Measurements from ENCODE around the gene PTPRR.
"Not testable (repeated sequence)": the region's sequence is repeated elsewhere in the genome, so short reads cannot be mapped to it uniquely, and the experiment has no call there.

The PTPRR gene

DNA sequence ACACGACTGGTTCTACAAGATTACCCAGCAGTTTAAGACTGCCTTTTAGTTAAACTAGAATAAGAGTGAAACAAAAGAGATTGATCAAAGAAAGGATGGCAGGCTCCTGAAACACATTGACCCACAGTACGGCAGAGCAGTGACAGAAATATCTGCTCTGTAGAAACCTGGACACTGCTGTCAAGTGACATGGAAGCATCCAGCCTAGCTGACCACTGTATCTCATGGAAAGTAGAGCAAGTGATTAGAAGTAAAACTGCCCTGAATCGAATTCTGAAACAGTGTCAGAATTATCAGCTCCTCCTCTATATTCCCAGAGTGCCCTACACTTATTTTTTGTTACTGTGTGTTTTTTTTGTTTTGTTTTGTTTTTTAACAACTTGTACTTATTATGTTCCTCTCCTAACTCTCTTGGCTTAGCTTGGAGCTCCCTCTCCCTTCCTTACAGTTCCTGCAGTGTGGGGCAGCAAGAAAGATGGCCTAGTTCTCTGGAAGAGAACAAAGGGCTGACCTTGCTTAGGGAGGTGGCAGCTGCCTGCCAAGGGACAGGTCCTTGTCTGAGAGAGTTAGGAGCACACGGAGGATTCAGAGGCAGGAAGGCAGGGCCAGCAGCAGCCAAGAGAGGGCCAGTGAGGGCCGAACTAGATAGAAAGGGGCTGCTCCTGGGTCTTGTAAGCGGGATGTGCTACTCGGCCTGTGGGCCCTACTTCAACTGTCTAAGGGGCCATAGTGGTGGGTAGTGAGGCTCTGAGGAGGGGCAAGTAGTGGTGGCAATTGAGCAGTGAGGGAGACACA is 97.2 kb downstream of the PTPRR start:
- Histone ChIP-seq H3K4me1 (ENCODE audit: control insufficient read depth, insufficient read depth, low read length) (no peaks in the 10 kb centered on the region), H3K36me3 (ENCODE audit: control insufficient read depth, insufficient read depth, low read length) (no peaks in the 10 kb centered on the region), H3K27me3 (ENCODE audit: control insufficient read depth, insufficient read depth, low read length) (no peaks in the 10 kb centered on the region), H3K9ac (ENCODE audit: low read depth, low read length) (no peak overlapping the region), H3K9me3 (ENCODE audit: control insufficient read depth, insufficient read depth, low read length) (no peaks in the 10 kb centered on the region), H3K4me3 (ENCODE audit: low read depth, low read length) (no peak overlapping the region), H3K27ac (ENCODE audit: low read depth, low read length) (no peak overlapping the region)

DNA sequence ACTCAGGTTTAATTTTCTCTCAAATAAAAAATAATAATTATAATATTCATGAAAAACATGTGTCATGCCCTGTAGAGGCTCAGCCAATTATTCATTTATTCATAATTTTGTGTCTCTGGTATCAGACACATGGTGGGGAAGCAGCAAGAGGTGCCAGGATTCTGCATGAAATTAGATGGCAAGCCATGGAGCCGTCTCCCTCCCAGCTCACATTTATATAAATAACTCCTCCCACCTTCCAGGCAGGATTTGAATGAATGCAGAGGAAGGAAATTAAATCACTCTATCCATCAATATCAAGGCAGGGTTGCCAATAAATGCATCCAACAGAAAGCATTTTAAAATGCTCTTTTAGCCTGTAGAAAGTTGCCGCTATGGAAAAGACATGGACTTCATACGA is 98.1 kb downstream of the PTPRR start:
- Histone ChIP-seq H3K36me3 (ENCODE audit: control insufficient read depth, insufficient read depth, low read length) (no peaks in the 10 kb centered on the region), H3K4me1 (ENCODE audit: control insufficient read depth, insufficient read depth, low read length) (no peaks in the 10 kb centered on the region), H3K9ac (ENCODE audit: low read depth, low read length) (no peak overlapping the region), H3K27me3 (ENCODE audit: control insufficient read depth, insufficient read depth, low read length) (no peaks in the 10 kb centered on the region), H3K9me3 (ENCODE audit: control insufficient read depth, insufficient read depth, low read length) (no peaks in the 10 kb centered on the region), H3K27ac (ENCODE audit: low read depth, low read length) (no peak overlapping the region), H3K4me3 (ENCODE audit: low read depth, low read length) (no peak overlapping the region)

DNA sequence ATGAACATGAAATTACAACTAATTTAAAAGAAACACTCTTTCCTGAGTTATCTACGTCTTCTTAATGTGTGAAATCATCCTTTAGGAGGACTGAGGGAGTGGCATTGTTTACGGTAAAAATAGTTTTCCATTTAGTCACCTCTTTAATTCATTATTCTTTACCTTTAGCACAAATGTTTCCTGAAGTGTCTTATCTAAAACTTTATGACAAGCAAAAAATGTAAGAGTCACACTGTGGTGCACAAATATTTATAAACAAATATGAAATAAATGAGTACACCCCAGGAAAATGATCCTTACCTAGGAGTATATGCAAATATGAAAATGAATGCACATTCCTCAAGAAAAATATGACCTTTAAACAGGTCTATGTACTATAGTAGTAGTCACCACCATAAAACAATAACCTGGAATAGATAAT is 104.6 kb downstream of the PTPRR start:
- no peak overlapping the region for H3K27ac ChIP-seq (ENCODE audit: low read depth, low read length)
- no peaks in the 10 kb centered on the region for H3K27me3 ChIP-seq (ENCODE audit: control insufficient read depth, insufficient read depth, low read length)
- no peaks in the 10 kb centered on the region for H3K9me3 ChIP-seq (ENCODE audit: control insufficient read depth, insufficient read depth, low read length)
- H3K4me3 ChIP-seq (ENCODE audit: low read depth, low read length) = no peak overlapping the region
- no peaks in the 10 kb centered on the region for H3K36me3 ChIP-seq (ENCODE audit: control insufficient read depth, insufficient read depth, low read length)
- peaks cover 7% of the 10 kb centered on the region; the same call in 1 of the 2 replicates for H3K4me1 ChIP-seq (ENCODE audit: control insufficient read depth, insufficient read depth, low read length)
- no peak overlapping the region for H3K9ac ChIP-seq (ENCODE audit: low read depth, low read length)

DNA sequence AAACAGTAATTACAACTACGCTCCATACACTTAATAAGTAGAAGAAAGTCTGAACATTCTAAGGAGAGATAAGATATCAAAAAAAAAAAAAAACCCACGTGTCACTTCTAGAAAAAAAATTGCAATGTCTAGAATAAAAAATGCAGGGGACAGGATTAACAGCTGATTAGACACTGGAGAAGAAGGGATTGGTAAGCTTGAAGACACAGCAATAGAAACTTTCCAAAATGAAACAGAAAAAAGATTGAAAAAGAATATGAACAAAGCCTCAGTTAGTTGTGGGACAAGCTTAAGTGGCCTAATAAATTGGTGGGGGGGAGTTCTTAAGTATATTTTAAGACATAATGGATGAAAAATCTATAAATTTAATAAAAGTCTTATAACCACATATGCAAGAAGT is 105.5 kb downstream of the PTPRR start:
- Histone ChIP-seq H3K27ac (ENCODE audit: low read depth, low read length) (no peak overlapping the region), H3K36me3 (ENCODE audit: control insufficient read depth, insufficient read depth, low read length) (no peaks in the 10 kb centered on the region), H3K4me3 (ENCODE audit: low read depth, low read length) (no peak overlapping the region), H3K27me3 (ENCODE audit: control insufficient read depth, insufficient read depth, low read length) (no peaks in the 10 kb centered on the region), H3K4me1 (ENCODE audit: control insufficient read depth, insufficient read depth, low read length) (peaks cover 16% of the 10 kb centered on the region), H3K9ac (ENCODE audit: low read depth, low read length) (no peak overlapping the region), H3K9me3 (ENCODE audit: control insufficient read depth, insufficient read depth, low read length) (no peaks in the 10 kb centered on the region)

DNA sequence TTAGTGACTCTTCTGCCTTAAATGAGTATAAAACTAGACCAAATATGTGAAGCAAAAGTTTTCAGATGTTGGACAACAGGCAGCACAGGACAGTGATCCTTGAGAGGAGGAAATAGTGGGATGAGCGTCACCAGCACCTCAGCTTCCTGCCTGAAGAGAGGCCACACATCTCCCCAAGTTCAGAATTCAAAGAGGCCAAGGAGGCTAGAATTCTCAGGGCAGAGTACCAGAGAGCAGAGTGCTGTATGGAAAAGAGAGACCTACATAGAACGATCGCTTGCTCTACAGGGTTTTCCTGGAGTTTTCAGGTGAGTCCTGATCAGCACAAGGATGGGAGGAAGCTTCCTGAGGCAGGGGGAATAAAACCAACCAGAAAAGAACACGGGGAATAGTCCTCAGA is 107.0 kb downstream of the PTPRR start:
- H3K27me3 ChIP-seq (ENCODE audit: control insufficient read depth, insufficient read depth, low read length) = no peaks in the 10 kb centered on the region
- no peak overlapping the region for H3K27ac ChIP-seq (ENCODE audit: low read depth, low read length)
- H3K9me3 ChIP-seq (ENCODE audit: control insufficient read depth, insufficient read depth, low read length) = no peaks in the 10 kb centered on the region
- no peak overlapping the region for H3K4me3 ChIP-seq (ENCODE audit: low read depth, low read length)
- H3K36me3 ChIP-seq (ENCODE audit: control insufficient read depth, insufficient read depth, low read length) = no peaks in the 10 kb centered on the region
- H3K4me1 ChIP-seq (ENCODE audit: control insufficient read depth, insufficient read depth, low read length) = peaks cover 31% of the 10 kb centered on the region
- no peak overlapping the region for H3K9ac ChIP-seq (ENCODE audit: low read depth, low read length)

DNA sequence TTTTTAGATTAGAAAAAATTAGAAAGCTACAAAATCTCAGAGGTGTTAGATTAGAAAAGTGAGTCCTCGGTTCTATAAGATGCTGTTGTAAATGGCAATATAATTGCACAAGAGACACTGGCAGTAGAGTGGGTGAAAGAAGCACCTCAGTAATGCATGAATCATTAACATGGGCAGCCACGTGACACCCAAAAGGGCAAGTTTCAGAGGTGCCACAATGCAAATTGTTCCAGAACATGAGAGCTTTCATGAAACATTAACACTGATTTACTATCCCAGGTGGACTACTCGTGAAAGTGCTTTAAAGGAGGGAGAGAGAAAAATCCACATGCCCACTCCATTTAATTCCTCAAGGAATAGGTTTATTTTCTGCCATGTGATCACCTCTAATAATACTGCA is 108.4 kb downstream of the PTPRR start:
- no peaks in the 10 kb centered on the region for H3K27me3 ChIP-seq (ENCODE audit: control insufficient read depth, insufficient read depth, low read length)
- no peak overlapping the region for H3K9ac ChIP-seq (ENCODE audit: low read depth, low read length)
- no peaks in the 10 kb centered on the region for H3K36me3 ChIP-seq (ENCODE audit: control insufficient read depth, insufficient read depth, low read length)
- H3K27ac ChIP-seq (ENCODE audit: low read depth, low read length) = no peak overlapping the region
- no peaks in the 10 kb centered on the region for H3K9me3 ChIP-seq (ENCODE audit: control insufficient read depth, insufficient read depth, low read length)
- no peak overlapping the region for H3K4me3 ChIP-seq (ENCODE audit: low read depth, low read length)
- peaks cover 41% of the 10 kb centered on the region for H3K4me1 ChIP-seq (ENCODE audit: control insufficient read depth, insufficient read depth, low read length)

DNA sequence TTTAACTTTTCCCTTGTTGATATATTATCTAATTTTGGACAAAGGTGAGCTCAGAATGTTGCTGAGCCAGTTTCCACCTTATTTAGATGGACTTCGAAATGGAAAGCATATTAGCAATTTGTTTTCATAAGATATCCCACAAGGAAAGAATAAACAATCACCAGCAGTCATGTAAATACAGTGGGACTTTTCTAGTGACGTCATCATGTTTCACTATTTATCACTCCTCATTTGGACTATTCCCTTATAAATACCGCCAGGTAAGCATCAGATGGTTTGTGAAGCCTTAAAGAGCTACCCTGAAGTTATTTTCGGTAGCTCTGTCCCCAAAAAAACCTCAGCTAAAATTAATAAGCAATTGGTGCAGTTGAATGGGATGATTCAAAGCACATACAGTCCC is 110.7 kb downstream of the PTPRR start:
- no peak overlapping the region; the same call in 1 of the 2 replicates for H3K4me3 ChIP-seq (ENCODE audit: low read depth, low read length)
- no peak overlapping the region for H3K9ac ChIP-seq (ENCODE audit: low read depth, low read length)
- H3K9me3 ChIP-seq (ENCODE audit: control insufficient read depth, insufficient read depth, low read length) = no peaks in the 10 kb centered on the region
- no peak overlapping the region for H3K27ac ChIP-seq (ENCODE audit: low read depth, low read length)
- peaks cover 53% of the 10 kb centered on the region for H3K4me1 ChIP-seq (ENCODE audit: control insufficient read depth, insufficient read depth, low read length)
- no peaks in the 10 kb centered on the region for H3K36me3 ChIP-seq (ENCODE audit: control insufficient read depth, insufficient read depth, low read length)
- no peaks in the 10 kb centered on the region for H3K27me3 ChIP-seq (ENCODE audit: control insufficient read depth, insufficient read depth, low read length)

DNA sequence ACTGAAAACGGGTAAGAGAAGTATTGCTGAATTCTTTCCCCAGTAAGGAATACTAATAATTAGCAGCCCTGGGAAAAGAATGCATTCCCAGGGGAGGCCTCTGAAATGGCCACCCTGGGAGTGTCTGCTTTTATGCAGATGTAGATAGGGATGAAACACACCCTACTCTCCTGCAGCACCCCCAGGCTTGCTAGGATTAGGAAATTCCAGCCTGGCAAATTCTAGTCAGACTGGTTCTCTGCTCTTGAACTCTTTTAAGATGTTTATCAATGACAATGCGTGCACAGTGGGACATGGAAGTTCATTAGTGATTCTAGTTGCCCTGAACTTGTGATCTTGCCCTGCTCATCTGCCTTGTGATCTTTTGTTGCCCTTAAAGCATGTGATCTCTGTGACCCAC is 112.5 kb downstream of the PTPRR start:
- H3K9ac ChIP-seq (ENCODE audit: low read depth, low read length); H3K36me3 ChIP-seq (ENCODE audit: control insufficient read depth, insufficient read depth, low read length); H3K27me3 ChIP-seq (ENCODE audit: control insufficient read depth, insufficient read depth, low read length); H3K4me3 ChIP-seq (ENCODE audit: low read depth, low read length); H3K9me3 ChIP-seq (ENCODE audit: control insufficient read depth, insufficient read depth, low read length): not testable (repeated sequence)
- peak overlapping the region; percentile 77 for H3K27ac ChIP-seq (ENCODE audit: low read depth, low read length)
- H3K4me1 ChIP-seq (ENCODE audit: control insufficient read depth, insufficient read depth, low read length) = peaks cover 53% of the 10 kb centered on the region

DNA sequence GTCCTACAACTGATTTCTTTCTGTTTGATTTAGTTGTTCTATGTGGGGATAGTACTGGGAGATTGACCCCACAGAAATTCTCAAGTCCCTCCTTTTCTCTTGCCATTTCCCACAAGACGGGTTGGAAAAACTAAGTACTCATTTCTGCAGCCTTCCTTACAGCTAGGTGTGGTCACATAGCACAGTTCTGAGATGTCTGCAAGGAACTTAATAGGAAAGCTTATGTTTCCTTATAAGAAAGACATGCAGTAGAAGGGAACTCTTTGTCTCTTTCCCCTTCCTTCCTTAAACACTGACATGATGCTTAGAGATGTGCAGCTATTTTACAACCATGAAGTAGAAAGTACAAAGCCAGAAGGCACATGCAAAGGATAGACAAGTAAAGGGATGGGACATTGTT is 113.7 kb downstream of the PTPRR start:
- Histone ChIP-seq H3K27ac (ENCODE audit: low read depth, low read length) (no peak overlapping the region), H3K27me3 (ENCODE audit: control insufficient read depth, insufficient read depth, low read length) (no peaks in the 10 kb centered on the region), H3K9ac (ENCODE audit: low read depth, low read length) (no peak overlapping the region), H3K4me3 (ENCODE audit: low read depth, low read length) (no peak overlapping the region), H3K4me1 (ENCODE audit: control insufficient read depth, insufficient read depth, low read length) (peaks cover 53% of the 10 kb centered on the region), H3K9me3 (ENCODE audit: control insufficient read depth, insufficient read depth, low read length) (no peaks in the 10 kb centered on the region), H3K36me3 (ENCODE audit: control insufficient read depth, insufficient read depth, low read length) (no peaks in the 10 kb centered on the region)

DNA sequence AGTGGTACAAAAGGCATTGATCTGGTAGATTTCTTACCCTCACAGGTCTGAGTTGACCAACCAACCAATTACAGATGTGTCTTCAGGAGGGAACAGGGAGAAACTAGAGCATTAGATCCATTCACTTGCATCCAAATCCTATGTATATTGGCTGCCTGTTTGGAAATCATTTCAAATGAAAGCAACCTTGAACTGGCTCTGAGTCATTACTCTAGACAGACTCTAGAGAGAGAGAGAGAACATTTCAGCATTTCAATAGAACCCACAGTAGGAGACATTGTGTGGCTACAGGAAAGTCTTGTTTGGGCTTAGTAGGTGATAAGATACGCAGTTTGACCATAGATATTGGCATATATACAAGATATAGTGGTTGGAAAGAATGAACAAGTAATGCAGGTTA is 114.5 kb downstream of the PTPRR start:
- Histone ChIP-seq H3K9me3 (ENCODE audit: control insufficient read depth, insufficient read depth, low read length) (no peaks in the 10 kb centered on the region), H3K27me3 (ENCODE audit: control insufficient read depth, insufficient read depth, low read length) (no peaks in the 10 kb centered on the region), H3K36me3 (ENCODE audit: control insufficient read depth, insufficient read depth, low read length) (no peaks in the 10 kb centered on the region), H3K9ac (ENCODE audit: low read depth, low read length) (no peak overlapping the region), H3K4me1 (ENCODE audit: control insufficient read depth, insufficient read depth, low read length) (peaks cover 47% of the 10 kb centered on the region), H3K4me3 (ENCODE audit: low read depth, low read length) (no peak overlapping the region), H3K27ac (ENCODE audit: low read depth, low read length) (no peak overlapping the region)

DNA sequence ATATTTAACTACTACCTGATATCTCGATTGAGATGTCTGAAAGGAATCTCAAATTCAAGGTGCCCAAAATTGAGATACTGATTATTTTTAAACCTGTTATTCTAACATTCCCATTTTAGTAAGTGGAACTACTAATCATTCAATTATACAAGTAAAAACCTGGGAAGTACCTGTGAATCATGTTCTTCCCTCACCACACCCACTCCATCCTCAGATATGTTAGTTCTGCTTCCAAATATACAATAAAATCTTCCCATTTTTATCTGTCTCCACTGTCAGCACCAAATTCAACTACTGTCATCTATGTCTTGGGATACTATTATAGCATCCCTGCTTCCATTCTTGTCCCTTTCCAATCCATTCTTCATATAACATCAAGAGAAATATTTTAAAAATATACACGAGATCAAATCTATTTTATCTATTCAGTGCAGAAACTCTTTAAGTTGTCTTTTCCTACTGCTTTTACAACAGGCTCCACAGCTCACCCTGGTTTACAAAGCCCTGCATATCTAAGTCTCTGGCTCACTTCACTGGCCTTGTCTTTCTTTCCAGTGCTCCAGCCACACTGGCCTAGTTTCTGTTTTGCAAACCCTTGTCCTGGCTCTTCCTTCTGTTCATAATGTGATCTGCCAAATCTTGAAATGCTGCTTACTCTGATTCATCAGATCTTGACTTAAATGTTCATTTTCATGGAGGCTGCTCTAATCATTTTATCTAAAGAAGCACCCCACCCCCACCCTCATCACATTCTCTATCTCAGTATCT is 122.3 kb downstream of the PTPRR start:
- H3K9me3 ChIP-seq (ENCODE audit: control insufficient read depth, insufficient read depth, low read length) = no peaks in the 10 kb centered on the region
- H3K36me3 ChIP-seq (ENCODE audit: control insufficient read depth, insufficient read depth, low read length) = no peaks in the 10 kb centered on the region
- no peak overlapping the region for H3K27ac ChIP-seq (ENCODE audit: low read depth, low read length)
- no peak overlapping the region for H3K4me3 ChIP-seq (ENCODE audit: low read depth, low read length)
- H3K27me3 ChIP-seq (ENCODE audit: control insufficient read depth, insufficient read depth, low read length) = no peaks in the 10 kb centered on the region
- no peaks in the 10 kb centered on the region for H3K4me1 ChIP-seq (ENCODE audit: control insufficient read depth, insufficient read depth, low read length)
- no peak overlapping the region for H3K9ac ChIP-seq (ENCODE audit: low read depth, low read length)

All from HUES48 (cell line).